HG02884 (cell line): ENCODE data around the gene CAV2.

Source experiments
- ATAC-seq: cut with Tn5 transposase; IDR thresholded peaks from one replicate; pipeline ENCODE4 v1.9.1; 2021; ENCODE audit warnings: mild to moderate bottlenecking, moderate library complexity; ENCODE audit not compliant: unreplicated experiment

Gene CAV2

GRCh38 chr7:116522247-116522646 is 22.7 kb downstream of the CAV2 start:
- no peak for ATAC-seq

DNA sequence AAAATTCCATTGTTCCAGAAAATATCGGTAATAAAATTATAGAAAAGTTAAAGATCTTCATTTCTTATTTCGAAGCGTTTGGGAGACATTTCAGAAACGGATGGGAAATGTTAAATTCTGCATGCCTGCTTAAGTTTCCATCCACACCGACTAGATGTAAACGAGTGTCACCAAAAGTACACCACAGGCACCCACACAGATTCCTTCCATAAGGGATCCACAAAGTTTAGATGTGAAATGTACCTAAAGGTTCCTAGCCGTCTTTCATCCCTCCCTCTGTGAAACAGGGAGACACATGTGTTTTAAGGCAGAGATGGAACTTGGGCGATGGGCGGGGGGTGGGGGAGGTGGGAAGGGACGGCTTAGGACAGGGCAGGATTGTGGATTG is 24.7 kb downstream of the CAV2 start:
- no peak for ATAC-seq

GRCh38 chr7:116524609-116525297 is 25.2 kb downstream of the CAV2 start, which contains the start of gene CAV1:
CAV1 (plus strand) TSS chr7:116525036; CDS start chr7:116525063, 27 bp downstream.
- ATAC-seq: no peak

DNA sequence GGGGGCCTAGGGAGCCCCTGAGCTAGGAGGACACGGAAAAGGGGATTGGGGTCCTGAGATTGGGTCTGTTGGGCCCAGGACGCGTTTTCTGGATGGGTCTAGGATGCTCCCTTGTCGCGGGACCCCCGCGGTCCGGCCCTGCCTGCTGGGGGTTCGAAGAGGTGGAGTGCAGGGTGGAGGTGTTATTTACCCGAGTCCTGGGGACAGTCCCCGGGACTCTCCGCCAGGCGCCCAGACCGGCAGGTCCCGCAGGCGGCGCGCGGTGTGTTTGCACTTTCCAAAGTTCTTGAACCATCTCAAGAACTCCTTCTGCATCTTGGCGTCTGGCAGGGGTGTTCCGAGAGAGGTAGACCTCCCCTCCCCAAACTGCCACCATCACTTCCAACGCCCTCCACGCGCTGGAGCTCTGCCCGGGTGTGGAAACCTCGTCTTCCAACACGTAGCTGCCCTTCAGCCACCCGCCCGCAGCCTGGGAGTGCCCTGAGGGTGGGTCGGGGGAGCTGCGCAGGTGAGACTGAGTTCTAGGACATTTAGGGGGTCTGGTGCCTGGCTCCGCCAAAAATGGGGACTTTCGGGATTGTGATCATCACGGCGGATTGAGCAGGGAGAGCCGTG is 25.9 kb downstream of the CAV2 start:
- peak; percentile 30 for ATAC-seq

DNA sequence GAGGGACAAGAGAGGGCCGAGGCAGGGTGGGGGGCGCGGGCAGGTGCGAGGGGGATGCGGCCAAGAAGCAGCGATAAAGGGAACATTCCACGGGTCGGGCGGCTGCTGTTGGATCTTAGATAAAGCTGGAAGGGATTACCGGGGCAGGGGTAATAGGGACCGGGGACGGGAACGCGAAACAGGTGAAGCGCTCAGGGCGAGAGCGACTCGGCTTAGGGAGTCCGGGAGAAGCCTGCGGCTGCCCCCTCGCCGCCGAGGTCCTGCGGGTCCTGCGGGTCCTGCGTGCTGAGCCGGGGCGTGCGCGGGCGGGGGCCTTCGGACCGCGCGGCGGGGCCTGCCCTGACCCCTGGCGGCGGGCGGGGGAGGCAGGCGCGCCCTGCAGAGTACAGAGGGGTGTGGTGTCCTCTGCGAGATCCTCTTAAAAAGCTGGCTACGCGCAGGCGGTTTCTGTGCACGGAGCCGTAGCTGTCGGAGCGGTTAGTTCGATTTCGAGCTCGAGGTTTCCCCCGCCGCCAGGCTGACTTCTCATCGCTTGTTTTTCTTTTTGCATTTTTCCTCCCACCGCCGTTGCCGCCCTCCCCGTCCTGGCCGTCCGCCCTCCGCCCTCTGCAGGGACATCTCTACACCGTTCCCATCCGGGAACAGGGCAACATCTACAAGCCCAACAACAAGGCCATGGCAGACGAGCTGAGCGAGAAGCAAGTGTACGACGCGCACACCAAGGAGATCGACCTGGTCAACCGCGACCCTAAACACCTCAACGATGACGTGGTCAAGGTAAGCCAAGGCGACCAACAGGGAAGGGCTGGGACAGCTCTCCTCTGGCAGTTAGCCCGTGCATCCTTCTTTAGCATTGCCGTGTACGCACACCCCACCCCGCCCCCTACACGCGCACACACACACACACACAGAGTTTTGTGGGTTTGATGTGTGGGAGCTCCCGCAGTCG is 26.6 kb downstream of the CAV2 start:
- ATAC-seq: peak; percentile 92

GRCh38 chr7:116526897-116527296 is 27.4 kb downstream of the CAV2 start:
- ATAC-seq: no peak

DNA sequence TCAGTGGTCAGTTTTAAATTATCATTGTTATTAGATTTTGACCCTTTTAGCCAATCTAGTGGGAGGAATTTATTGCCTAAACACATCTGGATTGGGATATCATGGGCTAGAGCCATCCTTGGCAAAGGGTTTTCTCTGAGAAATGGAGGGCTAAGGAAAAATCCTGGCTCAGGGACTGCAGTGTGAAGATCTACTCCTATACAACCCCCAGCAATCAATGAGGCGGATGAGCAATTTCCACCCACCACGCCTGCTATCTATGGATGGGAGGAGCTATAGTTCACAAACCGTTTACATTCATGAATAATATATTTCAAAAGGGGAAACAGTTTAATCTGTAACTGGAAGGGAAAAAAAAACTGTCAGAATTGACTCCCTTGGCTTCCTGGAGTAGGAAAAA is 28.0 kb downstream of the CAV2 start:
- no peak for ATAC-seq

GRCh38 chr7:116528008-116528789 is 28.7 kb downstream of the CAV2 start:
- no peak for ATAC-seq

GRCh38 chr7:116529250-116529649 is 29.7 kb downstream of the CAV2 start:
- no peak for ATAC-seq

- ATAC-seq: no peak
These were observed 30.7 kb downstream of the CAV2 start for GRCh38 chr7:116530107-116530820.

- ATAC-seq: no peak
These were observed 32.7 kb downstream of the CAV2 start for GRCh38 chr7:116532102-116532688.

GRCh38 chr7:116534790-116535189 is 35.3 kb downstream of the CAV2 start:
- no peak for ATAC-seq

DNA sequence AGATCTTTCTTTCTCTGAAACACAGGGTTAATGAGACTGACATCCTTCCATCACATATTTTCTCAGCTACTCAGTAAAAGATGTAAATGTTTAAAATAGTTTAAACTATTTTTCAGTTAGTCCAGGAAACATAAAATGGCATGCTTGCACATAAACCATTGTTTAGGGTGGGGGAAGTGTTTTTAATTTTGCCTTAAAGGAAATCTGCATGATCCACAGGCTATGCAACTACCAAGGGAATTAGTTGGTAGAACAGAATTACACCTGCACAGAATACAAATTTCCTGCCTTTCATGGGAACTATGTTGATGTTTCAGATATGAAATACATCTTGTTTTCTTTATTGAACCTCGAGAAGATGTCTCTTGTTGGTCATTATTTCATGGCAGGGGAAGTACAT is 35.9 kb downstream of the CAV2 start:
- no peak for ATAC-seq

- no peak for ATAC-seq
These were observed 38.6 kb downstream of the CAV2 start for GRCh38 chr7:116538138-116538537.

- no peak for ATAC-seq
These were observed 40.3 kb downstream of the CAV2 start for GRCh38 chr7:116539879-116540278.

DNA sequence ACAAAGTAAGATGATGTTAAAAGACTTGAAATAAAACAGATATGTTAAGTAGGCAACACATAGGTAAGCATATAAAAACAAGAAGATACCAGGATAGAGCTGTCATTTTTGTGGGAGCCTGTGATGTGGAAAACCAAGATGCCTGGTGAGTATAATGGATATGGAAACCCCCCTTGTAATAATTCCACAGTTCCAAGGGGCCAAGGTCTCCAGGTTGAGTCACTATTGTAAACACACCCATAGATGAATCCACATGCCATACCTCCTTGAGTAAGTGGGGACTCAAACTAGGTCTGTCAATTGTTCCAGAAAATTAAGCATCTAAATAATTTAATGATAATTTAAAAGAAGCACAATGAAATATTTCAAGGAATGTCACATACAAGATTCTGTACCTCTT is 41.2 kb downstream of the CAV2 start:
- ATAC-seq: no peak

- no peak for ATAC-seq
These were observed 42.4 kb downstream of the CAV2 start for GRCh38 chr7:116541951-116542350.

DNA sequence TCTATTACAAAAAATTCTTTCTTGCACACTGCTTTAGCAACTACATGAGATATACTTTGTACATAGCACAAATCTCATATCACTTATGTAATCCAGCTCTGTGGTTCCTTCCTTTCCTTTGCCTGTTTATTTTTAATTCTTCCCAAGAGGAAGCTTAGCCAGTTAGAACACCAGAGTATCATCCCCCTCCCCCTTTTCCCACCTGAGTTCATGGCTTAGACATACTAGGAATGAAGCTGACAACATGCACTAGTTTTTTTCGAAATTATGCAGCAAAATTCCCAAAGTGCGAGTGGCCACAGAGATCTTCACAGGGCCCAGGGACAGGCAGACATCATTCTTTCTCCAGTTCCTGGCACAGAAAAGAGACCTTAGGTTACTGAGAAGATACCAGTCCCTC is 43.1 kb downstream of the CAV2 start:
- ATAC-seq: no peak

DNA sequence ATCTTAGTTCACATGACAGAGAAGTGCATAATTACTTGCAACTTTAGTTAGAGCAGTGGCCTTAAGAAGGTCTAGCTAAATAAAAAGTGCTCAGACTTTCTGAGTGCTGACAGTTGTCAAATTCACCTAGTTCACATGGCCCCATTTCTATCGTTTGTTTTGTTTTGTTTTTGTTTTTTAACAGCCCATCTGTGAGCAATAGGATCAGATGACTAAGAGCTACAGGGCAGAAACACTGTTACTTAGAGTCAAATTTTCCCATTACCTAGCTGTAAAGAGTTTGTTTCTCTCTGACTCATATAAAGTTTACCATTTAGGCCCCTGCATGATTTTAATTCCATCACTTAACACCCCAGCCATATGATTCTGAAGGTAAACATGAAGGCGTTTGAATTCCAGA is 44.1 kb downstream of the CAV2 start:
- ATAC-seq: no peak

DNA sequence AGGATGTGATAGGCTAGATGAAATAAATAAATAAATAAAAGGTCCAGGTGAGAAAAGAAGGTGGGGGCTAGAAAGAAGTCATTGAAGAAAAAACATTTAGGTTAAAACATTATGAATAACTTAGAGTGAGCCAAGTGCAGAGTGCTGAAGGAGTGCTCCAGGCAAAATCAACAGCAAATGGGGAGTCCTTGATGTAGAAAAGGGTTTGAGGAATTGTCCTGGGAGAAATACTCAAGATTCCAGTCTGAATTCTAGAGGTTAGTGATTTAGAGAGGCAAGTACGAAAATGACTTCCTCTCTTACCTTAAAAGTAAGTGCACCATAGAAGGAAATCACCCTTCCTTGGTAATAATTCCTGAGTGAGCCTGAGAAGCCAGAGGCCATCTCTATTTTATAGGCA is 44.9 kb downstream of the CAV2 start:
- no peak for ATAC-seq
